Measurements from ENCODE around the gene AP3S2. TPM values are rescaled to one million over a fixed set of nuclear protein-coding genes. Genes with fewer than 3 reads are reported as not detected.

AP3S2 gene
- total and polyA plus RNA-seq, 2 of the 13 experiments (the other 11 are each of a cell fraction or from before 2014, with no cell fraction given): 17.6 to 44.4 TPM

- WGBS (ENCODE audit: low lambda C conversion rate): 91% methylated on average over 3 of the region's 3 CpGs
- Histone ChIP-seq H4K20me1 (ENCODE audit: insufficient read depth, low read length) (no peaks in the 10 kb centered on the region; the same call in 1 of the 2 replicates), H3K36me3 (replicated peaks in 1 of 2; ENCODE audit: control insufficient read depth in 1 of 2, insufficient read depth in 2 of 2, low read length in 2 of 2) (peaks cover 1 to 8% of the 10 kb centered on the region in 2 experiments; a peak in 3 of 5 replicates), H3K27ac (ENCODE audit: extremely low read length, insufficient read depth, low read length) (peak overlapping the region; percentile 43), H3K27me3 (ENCODE audit: control insufficient read depth in 1 of 2, insufficient read depth in 2 of 2, low read length in 2 of 2) (no peaks in the 10 kb centered on the region), H3K4me3 (replicated peaks in 1 of 3; ENCODE audit: insufficient read depth in 1 of 3, low read depth in 2 of 3, low read length in 3 of 3) (no peak overlapping the region), H3K9me3 (ENCODE audit: low read length) (no peaks in the 10 kb centered on the region), H3K9ac (ENCODE audit: insufficient read depth, low read depth, low read length) (no peak overlapping the region), H3K4me2 (ENCODE audit: low read depth, low read length) (no peak overlapping the region), H3K4me1 (ENCODE audit: insufficient read depth, low read length) (peaks cover 38% of the 10 kb centered on the region), H3K79me2 (ENCODE audit: insufficient read depth, low read length) (no peaks in the 10 kb centered on the region), H2AFZ (ENCODE audit: low read length) (no peak overlapping the region)
- ATAC-seq: peak; percentile 66
- CTCF ChIA-PET (ENCODE audit: low intra/inter-chr PET ratio, low total read pairs): no interaction called here
- in situ Hi-C loops (cut with HindIII; ENCODE audit: extremely low pct_ligation_motif_present, low pct_unique_long_range_greater_than_20kb): no loop called here
- peak; percentile 13 for DNase-seq (ENCODE audit: low spot score)
- POLR2A ChIA-PET: interaction anchor here (1.4 kb wide), 1 partner anchor 46 kb away, joined by 4 read pairs; no protein-coding TSS in a partner anchor
- FAIRE-seq: no peak
- intact Hi-C loops (cut with micrococcal nuclease; ENCODE audit: unreplicated experiment): no loop called here
- no TSS peak for BruUV-seq (replicated peaks)
- no peak for TF ChIP-seq KAT8 (CRISPR knock-in tag; IDR thresholded peaks at IDR 0.05)
- TF ChIP-seq ZNF317 (CRISPR knock-in tag; IDR thresholded peaks at IDR 0.05): no peak
- TF ChIP-seq, protein P1, sequence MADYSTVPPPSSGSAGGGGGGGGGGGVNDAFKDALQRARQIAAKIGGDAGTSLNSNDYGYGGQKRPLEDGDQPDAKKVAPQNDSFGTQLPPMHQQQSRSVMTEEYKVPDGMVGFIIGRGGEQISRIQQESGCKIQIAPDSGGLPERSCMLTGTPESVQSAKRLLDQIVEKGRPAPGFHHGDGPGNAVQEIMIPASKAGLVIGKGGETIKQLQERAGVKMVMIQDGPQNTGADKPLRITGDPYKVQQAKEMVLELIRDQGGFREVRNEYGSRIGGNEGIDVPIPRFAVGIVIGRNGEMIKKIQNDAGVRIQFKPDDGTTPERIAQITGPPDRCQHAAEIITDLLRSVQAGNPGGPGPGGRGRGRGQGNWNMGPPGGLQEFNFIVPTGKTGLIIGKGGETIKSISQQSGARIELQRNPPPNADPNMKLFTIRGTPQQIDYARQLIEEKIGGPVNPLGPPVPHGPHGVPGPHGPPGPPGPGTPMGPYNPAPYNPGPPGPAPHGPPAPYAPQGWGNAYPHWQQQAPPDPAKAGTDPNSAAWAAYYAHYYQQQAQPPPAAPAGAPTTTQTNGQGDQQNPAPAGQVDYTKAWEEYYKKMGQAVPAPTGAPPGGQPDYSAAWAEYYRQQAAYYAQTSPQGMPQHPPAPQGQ (CRISPR knock-in tag; IDR thresholded peaks at IDR 0.05; ENCODE audit: borderline replicate concordance): no peak
- TF ChIP-seq IRF2 (CRISPR knock-in tag; IDR thresholded peaks at IDR 0.05): no peak
- TF ChIP-seq SAFB2 (CRISPR knock-in tag; IDR thresholded peaks at IDR 0.05; ENCODE audit: borderline replicate concordance, low read depth): no peak
- TF ChIP-seq NCOA5 (CRISPR knock-in tag; IDR thresholded peaks at IDR 0.05): no peak
- TF ChIP-seq ZNF788 (CRISPR knock-in tag; IDR thresholded peaks at IDR 0.05; ENCODE audit: borderline replicate concordance): peak; percentile 27; the same call in 1 of the 2 replicates
- no peak for TF ChIP-seq ZNF383 (CRISPR knock-in tag; IDR thresholded peaks at IDR 0.05; ENCODE audit: borderline replicate concordance)
- TF ChIP-seq TEAD3 (CRISPR knock-in tag; optimal IDR thresholded peaks at IDR 0.05; ENCODE audit: borderline replicate concordance): peak; percentile 35
- 0 out of 2 replicates have a peak, but pooled peaks have one; percentile 18 for TF ChIP-seq TBX2 (CRISPR knock-in tag; IDR thresholded peaks at IDR 0.05; ENCODE audit: borderline replicate concordance)
- TF ChIP-seq ZMYM3 (CRISPR knock-in tag; IDR thresholded peaks at IDR 0.05): peak; percentile 45; the same call in 1 of the 2 replicates
- TF ChIP-seq MBD4 (IDR thresholded peaks at IDR 0.05; ENCODE audit: borderline replicate concordance, low read length): no peak
- TF ChIP-seq SSRP1 (CRISPR knock-in tag; IDR thresholded peaks at IDR 0.05): no peak
- TF ChIP-seq, protein P2, sequence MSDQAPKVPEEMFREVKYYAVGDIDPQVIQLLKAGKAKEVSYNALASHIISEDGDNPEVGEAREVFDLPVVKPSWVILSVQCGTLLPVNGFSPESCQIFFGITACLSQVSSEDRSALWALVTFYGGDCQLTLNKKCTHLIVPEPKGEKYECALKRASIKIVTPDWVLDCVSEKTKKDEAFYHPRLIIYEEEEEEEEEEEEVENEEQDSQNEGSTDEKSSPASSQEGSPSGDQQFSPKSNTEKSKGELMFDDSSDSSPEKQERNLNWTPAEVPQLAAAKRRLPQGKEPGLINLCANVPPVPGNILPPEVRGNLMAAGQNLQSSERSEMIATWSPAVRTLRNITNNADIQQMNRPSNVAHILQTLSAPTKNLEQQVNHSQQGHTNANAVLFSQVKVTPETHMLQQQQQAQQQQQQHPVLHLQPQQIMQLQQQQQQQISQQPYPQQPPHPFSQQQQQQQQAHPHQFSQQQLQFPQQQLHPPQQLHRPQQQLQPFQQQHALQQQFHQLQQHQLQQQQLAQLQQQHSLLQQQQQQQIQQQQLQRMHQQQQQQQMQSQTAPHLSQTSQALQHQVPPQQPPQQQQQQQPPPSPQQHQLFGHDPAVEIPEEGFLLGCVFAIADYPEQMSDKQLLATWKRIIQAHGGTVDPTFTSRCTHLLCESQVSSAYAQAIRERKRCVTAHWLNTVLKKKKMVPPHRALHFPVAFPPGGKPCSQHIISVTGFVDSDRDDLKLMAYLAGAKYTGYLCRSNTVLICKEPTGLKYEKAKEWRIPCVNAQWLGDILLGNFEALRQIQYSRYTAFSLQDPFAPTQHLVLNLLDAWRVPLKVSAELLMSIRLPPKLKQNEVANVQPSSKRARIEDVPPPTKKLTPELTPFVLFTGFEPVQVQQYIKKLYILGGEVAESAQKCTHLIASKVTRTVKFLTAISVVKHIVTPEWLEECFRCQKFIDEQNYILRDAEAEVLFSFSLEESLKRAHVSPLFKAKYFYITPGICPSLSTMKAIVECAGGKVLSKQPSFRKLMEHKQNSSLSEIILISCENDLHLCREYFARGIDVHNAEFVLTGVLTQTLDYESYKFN (CRISPR knock-in tag; conservative IDR thresholded peaks at IDR 0.05): 0 out of 2 replicates have a peak, but pooled peaks have one; percentile 23
- TF ChIP-seq HNF4A (CRISPR knock-in tag; IDR thresholded peaks at IDR 0.05): peak; percentile 78
- no peak for TF ChIP-seq SOX13 (IDR thresholded peaks at IDR 0.05)
- TF ChIP-seq SOX13 (CRISPR knock-in tag; conservative IDR thresholded peaks at IDR 0.05 in 1 of 2, IDR thresholded peaks at IDR 0.05 in 1 of 2): 0 out of 4 replicates have a peak, but pooled peaks of 1 of the 2 experiments have one; percentile 17
- TF ChIP-seq ZNF263 (CRISPR knock-in tag; IDR thresholded peaks at IDR 0.05): no peak
- TF ChIP-seq MED13 (CRISPR knock-in tag; IDR thresholded peaks at IDR 0.05): no peak
- TF ChIP-seq MIER3 (CRISPR knock-in tag; IDR thresholded peaks at IDR 0.05; ENCODE audit: borderline replicate concordance): no peak
- no peak for TF ChIP-seq ZNF34 (CRISPR knock-in tag; IDR thresholded peaks at IDR 0.05; ENCODE audit: borderline replicate concordance)
Observed at GRCh38 chr15:89852342-89852995, 41.3 kb downstream of the AP3S2 start.

All from HepG2 (cell line).